SU-DHL-6 (cell line): ENCODE measurements around the gene DND1.

Experiments used
- CTCF ChIP-seq: fragments of 200-600 bp; sonication (generic); IDR thresholded peaks from one replicate; pipeline ENCODE4 v1.5.1; 2017; ENCODE audit warnings: antibody characterized with exemption, mild to moderate bottlenecking, low read length, moderate library complexity; ENCODE audit not compliant: insufficient read depth, poor library complexity, severe bottlenecking
- EZH2phosphoT487 ChIP-seq: fragments of 200-600 bp; sonication (generic), shearing (Covaris generic); conservative IDR thresholded peaks from 2 replicates; pipeline ENCODE4 v1.6.1; 2018; ENCODE audit warnings: mild to moderate bottlenecking, antibody characterized with exemption, low read length, moderate library complexity, mixed read lengths

DNA sequence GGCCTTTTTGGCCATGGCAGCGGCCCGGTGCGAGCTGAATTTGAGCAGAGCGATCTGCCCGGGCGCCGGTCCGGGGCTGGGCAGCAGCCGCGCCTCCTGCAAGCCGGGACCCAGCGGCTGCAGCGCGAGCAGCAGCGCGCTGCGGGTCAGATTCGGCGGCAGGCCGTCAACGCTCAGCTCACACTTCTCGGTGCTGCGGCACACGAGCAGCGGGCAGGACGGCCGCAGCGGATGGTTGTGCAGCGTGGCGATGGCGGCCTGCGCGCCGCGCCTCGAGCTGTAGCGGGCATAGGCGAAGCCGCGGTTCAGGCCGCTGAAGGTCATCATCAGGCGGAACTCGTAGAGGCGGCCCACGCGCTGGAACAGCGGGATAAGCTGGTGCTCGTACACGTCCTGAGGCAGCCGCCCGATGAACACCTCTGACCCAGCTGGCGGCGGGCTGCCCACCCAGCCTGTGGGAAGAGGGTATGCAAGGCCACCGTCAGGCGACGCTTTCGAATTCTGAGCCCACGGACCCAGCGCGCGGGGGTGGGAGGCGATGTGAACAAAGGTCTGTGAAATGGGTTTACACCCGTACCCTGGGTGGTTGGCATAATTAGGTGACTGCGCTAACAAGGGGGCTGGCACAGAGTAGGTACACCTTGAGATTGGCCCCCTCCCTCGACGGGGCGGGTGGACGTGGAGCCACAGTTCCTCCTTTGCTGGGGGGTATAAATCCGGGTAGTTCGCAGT is 755 bp downstream of the DND1 start:
- TF ChIP-seq CTCF (no peak), EZH2phosphoT487 (no peak)
